Measurements from ENCODE around the gene ALDH1A3. TPM values are rescaled to one million over a fixed set of nuclear protein-coding genes. Genes with fewer than 3 reads are reported as not detected.

Gene ALDH1A3
- total and polyA plus RNA-seq, 2 donors = 11.2 to 13.7 TPM

- Histone ChIP-seq H3K27ac (ENCODE audit: low read depth) (no peak overlapping the region), H3K4me3 (ENCODE audit: low read depth, low read length) (no peak overlapping the region), H3K4me1 (ENCODE audit: insufficient read depth) (no peaks in the 10 kb centered on the region), H3K36me3 (ENCODE audit: insufficient read depth) (no peaks in the 10 kb centered on the region)
- no peak for DNase-seq (ENCODE audit: extremely low spot score)
- 92% methylated on average over 11 of the region's 11 CpGs for whole genome bisulfite sequencing
These were observed 44.8 kb downstream of the ALDH1A3 start for GRCh38 chr15:100924436-100924835.

GRCh38 chr15:100925480-100925879, 45.8 kb downstream of the ALDH1A3 start:
- DNase-seq (ENCODE audit: extremely low spot score) = no peak
- 92% methylated on average over 8 of the region's 8 CpGs for WGBS

GRCh38 chr15:100926258-100926657, 46.6 kb downstream of the ALDH1A3 start:
- WGBS = 89% methylated on average over 11 of the region's 11 CpGs
- Histone ChIP-seq H3K36me3 (ENCODE audit: insufficient read depth) (no peaks in the 10 kb centered on the region), H3K4me3 (ENCODE audit: low read depth, low read length) (no peak overlapping the region), H3K27ac (ENCODE audit: low read depth) (no peak overlapping the region), H3K4me1 (ENCODE audit: insufficient read depth) (no peaks in the 10 kb centered on the region)
- no peak for DNase-seq (ENCODE audit: extremely low spot score)

More at GRCh38 chr15:100925480-100925879, 45.8 kb downstream of the ALDH1A3 start:
- Histone ChIP-seq H3K4me1 (ENCODE audit: insufficient read depth) (no peaks in the 10 kb centered on the region), H3K4me3 (ENCODE audit: low read depth, low read length) (no peak overlapping the region), H3K27ac (ENCODE audit: low read depth) (no peak overlapping the region), H3K36me3 (ENCODE audit: insufficient read depth) (no peaks in the 10 kb centered on the region)

GRCh38 chr15:100926971-100927756, 47.5 kb downstream of the ALDH1A3 start:
- Histone ChIP-seq H3K36me3 (ENCODE audit: insufficient read depth) (no peaks in the 10 kb centered on the region), H3K27ac (ENCODE audit: low read depth) (no peak overlapping the region), H3K4me3 (ENCODE audit: low read depth, low read length) (no peak overlapping the region), H3K4me1 (ENCODE audit: insufficient read depth) (no peaks in the 10 kb centered on the region)
- DNase-seq (ENCODE audit: extremely low spot score) = no peak
- WGBS = 90% methylated on average over 11 of the region's 11 CpGs

- H3K4me1 ChIP-seq (ENCODE audit: insufficient read depth) = no peaks in the 10 kb centered on the region
- WGBS = 87% methylated on average over 13 of the region's 13 CpGs
- no peak for DNase-seq (ENCODE audit: extremely low spot score)
- no peaks in the 10 kb centered on the region for H3K36me3 ChIP-seq (ENCODE audit: insufficient read depth)
- no peak overlapping the region for H3K27ac ChIP-seq (ENCODE audit: low read depth)
- no peak overlapping the region for H3K4me3 ChIP-seq (ENCODE audit: low read depth, low read length)
These were observed 49.1 kb downstream of the ALDH1A3 start for GRCh38 chr15:100928632-100929280.

GRCh38 chr15:100929641-100930042, 50.0 kb downstream of the ALDH1A3 start:
- DNase-seq (ENCODE audit: extremely low spot score) = no peak
- 54% methylated on average over 6 of the region's 6 CpGs for WGBS

GRCh38 chr15:100930306-100930848, 50.7 kb downstream of the ALDH1A3 start:
- no peak overlapping the region for H3K4me3 ChIP-seq (ENCODE audit: low read depth, low read length)
- 96% methylated on average over 4 of the region's 4 CpGs for WGBS
- H3K36me3 ChIP-seq (ENCODE audit: insufficient read depth) = no peaks in the 10 kb centered on the region
- H3K27ac ChIP-seq (ENCODE audit: low read depth) = no peak overlapping the region
- no peaks in the 10 kb centered on the region for H3K4me1 ChIP-seq (ENCODE audit: insufficient read depth)
- no peak for DNase-seq (ENCODE audit: extremely low spot score)

More at GRCh38 chr15:100929641-100930042, 50.0 kb downstream of the ALDH1A3 start:
- Histone ChIP-seq H3K27ac (ENCODE audit: low read depth) (no peak overlapping the region), H3K36me3 (ENCODE audit: insufficient read depth) (no peaks in the 10 kb centered on the region), H3K4me1 (ENCODE audit: insufficient read depth) (no peaks in the 10 kb centered on the region), H3K4me3 (ENCODE audit: low read depth, low read length) (no peak overlapping the region)

GRCh38 chr15:100931143-100931890, 51.7 kb downstream of the ALDH1A3 start:
- Histone ChIP-seq H3K4me1 (ENCODE audit: insufficient read depth) (no peaks in the 10 kb centered on the region), H3K36me3 (ENCODE audit: insufficient read depth) (no peaks in the 10 kb centered on the region), H3K4me3 (ENCODE audit: low read depth, low read length) (no peak overlapping the region), H3K27ac (ENCODE audit: low read depth) (no peak overlapping the region)
- no peak for DNase-seq (ENCODE audit: extremely low spot score)
- WGBS = 89% methylated on average over 15 of the region's 15 CpGs

- no peak overlapping the region for H3K4me3 ChIP-seq (ENCODE audit: low read depth, low read length)
- WGBS = 70% methylated on average over 7 of the region's 7 CpGs
- H3K36me3 ChIP-seq (ENCODE audit: insufficient read depth) = no peaks in the 10 kb centered on the region
- no peak overlapping the region for H3K27ac ChIP-seq (ENCODE audit: low read depth)
- no peaks in the 10 kb centered on the region for H3K4me1 ChIP-seq (ENCODE audit: insufficient read depth)
- no peak for DNase-seq (ENCODE audit: extremely low spot score)
These were observed 53.2 kb downstream of the ALDH1A3 start for GRCh38 chr15:100932676-100933348.

- no peak for DNase-seq (ENCODE audit: extremely low spot score)
- H3K36me3 ChIP-seq (ENCODE audit: insufficient read depth) = no peaks in the 10 kb centered on the region
- no peak overlapping the region for H3K4me3 ChIP-seq (ENCODE audit: low read depth, low read length)
- H3K27ac ChIP-seq (ENCODE audit: low read depth) = no peak overlapping the region
- no peaks in the 10 kb centered on the region for H3K4me1 ChIP-seq (ENCODE audit: insufficient read depth)
These were observed 54.5 kb downstream of the ALDH1A3 start for GRCh38 chr15:100934166-100934565.

GRCh38 chr15:100934726-100935125, 55.1 kb downstream of the ALDH1A3 start:
- Histone ChIP-seq H3K4me1 (ENCODE audit: insufficient read depth) (no peaks in the 10 kb centered on the region), H3K4me3 (ENCODE audit: low read depth, low read length) (no peak overlapping the region), H3K36me3 (ENCODE audit: insufficient read depth) (no peaks in the 10 kb centered on the region), H3K27ac (ENCODE audit: low read depth) (no peak overlapping the region)
- no peak for DNase-seq (ENCODE audit: extremely low spot score)

- WGBS = 93% methylated on average over 4 of the region's 4 CpGs
- Histone ChIP-seq H3K4me1 (ENCODE audit: insufficient read depth) (no peaks in the 10 kb centered on the region), H3K4me3 (ENCODE audit: low read depth, low read length) (no peak overlapping the region), H3K27ac (ENCODE audit: low read depth) (no peak overlapping the region), H3K36me3 (ENCODE audit: insufficient read depth) (no peaks in the 10 kb centered on the region)
- no peak for DNase-seq (ENCODE audit: extremely low spot score)
These were observed 57.5 kb downstream of the ALDH1A3 start for GRCh38 chr15:100937171-100937570.

GRCh38 chr15:100939791-100940190, 60.2 kb downstream of the ALDH1A3 start:
- Histone ChIP-seq H3K27ac (ENCODE audit: low read depth) (no peak overlapping the region), H3K4me1 (ENCODE audit: insufficient read depth) (no peaks in the 10 kb centered on the region), H3K36me3 (ENCODE audit: insufficient read depth) (no peaks in the 10 kb centered on the region), H3K4me3 (ENCODE audit: low read depth, low read length) (no peak overlapping the region)
- DNase-seq (ENCODE audit: extremely low spot score) = no peak
- 87% methylated on average over 4 of the region's 4 CpGs for WGBS
